HCT116 (cell line): Measurements from ENCODE around the gene SLC7A1. TPM values are rescaled to one million over a fixed set of nuclear protein-coding genes. Genes with fewer than 3 reads are reported as not detected.

Source experiments
- ATAC-seq: fragments of 200-7000 bp; cut with Tn5 transposase; 2 replicates; pipeline ENCODE4 v1.9.1; 2020; ENCODE audit warnings: mild to moderate bottlenecking, moderate library complexity
- BruUV-seq: library from RNA; stranded (reverse); fragments of 400-500 nt; replicated peaks from 2 replicates; lab custom pipeline; 2021; lab: Mats Ljungman, UMichigan
- CTCF ChIA-PET: fragments of 300-600 bp; sonication (Branson Sonifier 250); formaldehyde crosslinking; loops from one replicate; lab custom pipeline; 2021; ENCODE audit warnings: antibody characterized with exemption; lab: Charles Lee
- POLR2A ChIA-PET: fragments of 300-600, 350-600 bp; sonication (Branson Sonifier 250); formaldehyde crosslinking; loops from one replicate; lab custom pipeline; 2021; ENCODE audit warnings: antibody characterized with exemption; lab: Charles Lee
- RAD21 ChIA-PET, 2 experiments: fragments of 300-600 bp; sonication (Branson Sonifier 250); formaldehyde crosslinking; loops; one replicate each; lab custom pipeline; 2023; ENCODE audit warnings: low total read pairs in 2 of 2; ENCODE audit not compliant: uncharacterized antibody in 2 of 2, unreplicated experiment in 2 of 2, low non-redundant PET in 1 of 2; lab: Charles Lee
- DNase-seq: peaks from one replicate; pipeline ENCODE4 v3.0.0-alpha.2; 2010; ENCODE audit warnings: low read depth, low spot score
- H2AFZ ChIP-seq: fragments of 200-600 bp; shearing (Covaris generic), sonication (generic); 2 replicates; pipeline ENCODE4 v1.6.1; 2017; ENCODE audit warnings: low read depth, mixed run types, mixed read lengths, antibody characterized with exemption, low read length; ENCODE audit not compliant: poor library complexity, severe bottlenecking
- H3K27ac ChIP-seq: 2 replicates; pipeline ENCODE4 v1.5.1; 2012; ENCODE audit warnings: low read depth, low read length
- H3K27me3 ChIP-seq: fragments of 200-600 bp; sonication (generic); 2 replicates; pipeline ENCODE4 v1.6.1; 2016; ENCODE audit warnings: mixed run types, low read length, mixed read lengths; ENCODE audit not compliant: insufficient read depth
- H3K36me3 ChIP-seq, 2 experiments: fragments of 200-500 bp in 1 of 2; fragments of 200-600 bp in 1 of 2; sonication (Bioruptor generic) in 1 of 2; sonication (generic) in 1 of 2; 2 replicates each; pipeline versions ENCODE4 v1.5.1 to v1.6.1; 2014 to 2016; ENCODE audit warnings: low read length in 2 of 2, inconsistent platforms in 1 of 2, mixed read lengths in 1 of 2, mixed run types in 1 of 2; ENCODE audit not compliant: insufficient read depth in 2 of 2, control insufficient read depth in 1 of 2
- H3K4me1 ChIP-seq, 2 experiments: fragments of 200-600 bp in 1 of 2; sonication (generic) in 1 of 2; 2 replicates each; pipeline versions ENCODE4 v1.5.1 to v1.6.1; 2012 to 2017; ENCODE audit warnings: low read length in 2 of 2, inconsistent platforms in 1 of 2, mild to moderate bottlenecking in 1 of 2, mixed read lengths in 1 of 2, mixed run types in 1 of 2, moderate library complexity in 1 of 2; ENCODE audit not compliant: insufficient read depth in 2 of 2, control insufficient read depth in 1 of 2
- H3K4me2 ChIP-seq: fragments of 200-600 bp; sonication (generic); 2 replicates; pipeline ENCODE4 v1.6.1; 2017; ENCODE audit warnings: mixed run types, low read length, mixed read lengths
- H3K4me3 ChIP-seq, 2 experiments: fragments of 200-600 bp in 1 of 2; sonication (generic) in 1 of 2; replicated peaks in 1 of 2; 2 replicates each; pipeline ENCODE4 v1.5.1; 2011 to 2016; ENCODE audit warnings: low read length in 2 of 2, control low read depth in 1 of 2, low read depth in 1 of 2, mild to moderate bottlenecking in 1 of 2, mixed read lengths in 1 of 2, mixed run types in 1 of 2
- H3K79me2 ChIP-seq: fragments of 200-600 bp; sonication (generic); 2 replicates; pipeline ENCODE4 v1.6.1; 2017; ENCODE audit warnings: mild to moderate bottlenecking, mixed run types, low read length, moderate library complexity, mixed read lengths; ENCODE audit not compliant: insufficient read depth
- H3K9ac ChIP-seq: fragments of 200-600 bp; sonication (generic); 2 replicates; pipeline ENCODE4 v1.6.1; 2016; ENCODE audit warnings: low read length, mixed read lengths
- H3K9me2 ChIP-seq: fragments of 200-600 bp; sonication (generic), shearing (Covaris generic); 2 replicates; pipeline ENCODE4 v1.6.1; 2017; ENCODE audit warnings: mixed run types, mild to moderate bottlenecking, moderate library complexity; ENCODE audit not compliant: insufficient read depth
- H3K9me3 ChIP-seq, 2 experiments: fragments of 200-500 bp in 1 of 2; fragments of 200-600 bp in 1 of 2; sonication (Bioruptor generic) in 1 of 2; sonication (generic) in 1 of 2; 2 replicates each; pipeline ENCODE4 v1.6.1; 2014 to 2017; ENCODE audit warnings: low read length in 2 of 2, mixed read lengths in 2 of 2, inconsistent platforms in 1 of 2, low read depth in 1 of 2, mild to moderate bottlenecking in 1 of 2, mixed run types in 1 of 2, moderate library complexity in 1 of 2; ENCODE audit not compliant: control insufficient read depth in 1 of 2, insufficient read depth in 1 of 2
- H4K20me1 ChIP-seq: fragments of 200-600 bp; sonication (generic), shearing (Covaris generic); 2 replicates; pipeline ENCODE4 v1.6.1; 2017; ENCODE audit warnings: mixed run types, mild to moderate bottlenecking, moderate library complexity; ENCODE audit not compliant: insufficient read depth
- CBX3 ChIP-seq: IDR thresholded peaks from 2 replicates; pipeline ENCODE4 v1.6.1; 2012; ENCODE audit warnings: low read depth
- CEBPB ChIP-seq: IDR thresholded peaks from 2 replicates; pipeline ENCODE4 v1.6.1; 2012; ENCODE audit warnings: low read depth
- EGR1 ChIP-seq: IDR thresholded peaks from 2 replicates; pipeline ENCODE4 v1.6.1; 2012; ENCODE audit warnings: low read depth
- ELF1 ChIP-seq: IDR thresholded peaks from 2 replicates; pipeline ENCODE4 v1.6.1; 2012; ENCODE audit warnings: low read depth, borderline replicate concordance
- POLR2AphosphoS5 ChIP-seq: IDR thresholded peaks from 2 replicates; pipeline ENCODE4 v1.6.1; 2011; ENCODE audit warnings: mild to moderate bottlenecking, low read depth, low read length, moderate library complexity
- SIN3A ChIP-seq: IDR thresholded peaks from 2 replicates; pipeline ENCODE4 v1.6.1; 2012; ENCODE audit warnings: low read depth
- SP1 ChIP-seq: IDR thresholded peaks from 2 replicates; pipeline ENCODE4 v1.6.1; 2012; ENCODE audit warnings: low read depth
- TCF7L2 ChIP-seq: IDR thresholded peaks from 2 replicates; pipeline ENCODE4 v1.7.0; 2011; ENCODE audit warnings: borderline replicate concordance, inconsistent platforms; ENCODE audit not compliant: insufficient read depth, insufficient read length; ENCODE audit errors: extremely low read depth
- ZNF274 ChIP-seq: fragments of 200-500 bp; sonication (Bioruptor generic); IDR thresholded peaks from 2 replicates; pipeline ENCODE4 v1.6.1; 2014; ENCODE audit warnings: mild to moderate bottlenecking, low read depth, low read length, inconsistent platforms
- intact Hi-C: fragments of 100-400 bp; cut with micrococcal nuclease; formaldehyde crosslinking; loops from 2 replicates; pipeline ENCODE4 v1.10.0; 2022
- total RNA-seq: library from RNA; stranded (reverse); gene quantifications from one replicate; pipeline ENCODE4 v1.2.1, GENCODE V29; 2021; ENCODE audit not compliant: unreplicated experiment
- TF ChIP-seq, protein P1 (sequence below): IDR thresholded peaks from 2 replicates; pipeline ENCODE4 v1.6.1; 2012; ENCODE audit warnings: low read depth
- TF ChIP-seq, protein P2 (sequence below): IDR thresholded peaks from 2 replicates; pipeline ENCODE4 v1.6.1; 2012
- TF ChIP-seq, protein P3 (sequence below), 3 experiments: fragments of 200-600 bp in 1 of 3; sonication (generic) in 1 of 3; IDR thresholded peaks in 2 of 3; conservative IDR thresholded peaks in 1 of 3; 2 replicates each; pipeline ENCODE4 v1.5.1; 2012 to 2017; ENCODE audit warnings: low read depth in 2 of 3, low read length in 2 of 3, antibody characterized with exemption in 1 of 3, borderline replicate concordance in 1 of 3, control low read depth in 1 of 3, mild to moderate bottlenecking in 1 of 3, mixed read lengths in 1 of 3, mixed run types in 1 of 3, moderate library complexity in 1 of 3; ENCODE audit not compliant: insufficient read depth in 1 of 3

The SLC7A1 gene
- total RNA-seq, 1 experiment from 2014 or later, result 124 TPM

DNA sequence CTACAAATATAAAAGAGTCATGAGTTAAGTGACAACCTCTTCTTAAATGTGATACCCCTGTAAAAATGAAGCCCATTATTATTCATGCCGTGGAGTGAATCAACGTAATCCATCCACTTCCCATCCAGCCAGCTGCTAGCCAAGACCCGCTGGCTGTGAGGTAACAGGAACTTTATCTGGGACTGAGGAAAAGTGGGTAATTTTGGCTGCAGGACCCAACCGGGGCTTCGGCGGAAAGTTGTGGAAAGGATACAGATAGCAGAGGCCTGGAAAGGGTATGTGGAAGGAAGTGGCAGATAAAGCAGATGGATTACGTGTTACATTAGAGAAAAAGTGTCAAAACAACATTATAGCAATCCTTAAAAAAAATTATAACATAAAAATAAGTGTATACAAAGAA is 48.3 kb downstream of the SLC7A1 start (continued):
- TF ChIP-seq, protein P1, sequence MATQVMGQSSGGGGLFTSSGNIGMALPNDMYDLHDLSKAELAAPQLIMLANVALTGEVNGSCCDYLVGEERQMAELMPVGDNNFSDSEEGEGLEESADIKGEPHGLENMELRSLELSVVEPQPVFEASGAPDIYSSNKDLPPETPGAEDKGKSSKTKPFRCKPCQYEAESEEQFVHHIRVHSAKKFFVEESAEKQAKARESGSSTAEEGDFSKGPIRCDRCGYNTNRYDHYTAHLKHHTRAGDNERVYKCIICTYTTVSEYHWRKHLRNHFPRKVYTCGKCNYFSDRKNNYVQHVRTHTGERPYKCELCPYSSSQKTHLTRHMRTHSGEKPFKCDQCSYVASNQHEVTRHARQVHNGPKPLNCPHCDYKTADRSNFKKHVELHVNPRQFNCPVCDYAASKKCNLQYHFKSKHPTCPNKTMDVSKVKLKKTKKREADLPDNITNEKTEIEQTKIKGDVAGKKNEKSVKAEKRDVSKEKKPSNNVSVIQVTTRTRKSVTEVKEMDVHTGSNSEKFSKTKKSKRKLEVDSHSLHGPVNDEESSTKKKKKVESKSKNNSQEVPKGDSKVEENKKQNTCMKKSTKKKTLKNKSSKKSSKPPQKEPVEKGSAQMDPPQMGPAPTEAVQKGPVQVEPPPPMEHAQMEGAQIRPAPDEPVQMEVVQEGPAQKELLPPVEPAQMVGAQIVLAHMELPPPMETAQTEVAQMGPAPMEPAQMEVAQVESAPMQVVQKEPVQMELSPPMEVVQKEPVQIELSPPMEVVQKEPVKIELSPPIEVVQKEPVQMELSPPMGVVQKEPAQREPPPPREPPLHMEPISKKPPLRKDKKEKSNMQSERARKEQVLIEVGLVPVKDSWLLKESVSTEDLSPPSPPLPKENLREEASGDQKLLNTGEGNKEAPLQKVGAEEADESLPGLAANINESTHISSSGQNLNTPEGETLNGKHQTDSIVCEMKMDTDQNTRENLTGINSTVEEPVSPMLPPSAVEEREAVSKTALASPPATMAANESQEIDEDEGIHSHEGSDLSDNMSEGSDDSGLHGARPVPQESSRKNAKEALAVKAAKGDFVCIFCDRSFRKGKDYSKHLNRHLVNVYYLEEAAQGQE, result no peak
- TF ChIP-seq POLR2AphosphoS5, result no peak

DNA sequence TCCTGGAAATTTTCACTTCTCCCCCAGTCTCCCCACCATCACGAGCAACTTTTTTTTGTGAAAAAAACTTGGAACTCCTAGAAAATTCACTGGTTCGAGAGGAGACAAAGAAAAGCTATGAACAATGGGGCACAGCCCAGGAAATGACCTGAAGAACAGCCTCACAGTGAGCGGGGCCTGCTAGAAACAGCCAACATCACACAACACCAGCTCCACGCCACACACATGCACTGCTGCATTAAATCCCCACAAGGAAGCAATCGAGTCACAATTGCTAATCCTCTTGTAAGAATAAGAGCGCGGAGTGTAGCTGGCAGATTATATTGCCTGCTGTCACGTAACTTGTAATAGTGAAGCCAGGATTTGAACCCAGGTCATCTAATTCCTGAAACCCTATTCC is 48.8 kb downstream of the SLC7A1 start:
- POLR2A ChIA-PET, result no interaction called here
- Histone ChIP-seq H4K20me1 (no peaks in the 10 kb centered on the region), H3K36me3 (peaks cover 4 to 17% of the 10 kb centered on the region in 2 experiments), H2AFZ (no peak overlapping the region), H3K27ac (no peak overlapping the region), H3K9ac (no peak overlapping the region), H3K9me2 (no peaks in the 10 kb centered on the region), H3K9me3 (no peaks in the 10 kb centered on the region), H3K27me3 (no peaks in the 10 kb centered on the region), H3K4me2 (no peak overlapping the region), H3K4me3 (no peak overlapping the region), H3K4me1 (no peaks in the 10 kb centered on the region), H3K79me2 (peaks cover 94% of the 10 kb centered on the region)
- BruUV-seq, result no TSS peak
- RAD21 ChIA-PET, result no interaction called here
- TF ChIP-seq, protein P2, sequence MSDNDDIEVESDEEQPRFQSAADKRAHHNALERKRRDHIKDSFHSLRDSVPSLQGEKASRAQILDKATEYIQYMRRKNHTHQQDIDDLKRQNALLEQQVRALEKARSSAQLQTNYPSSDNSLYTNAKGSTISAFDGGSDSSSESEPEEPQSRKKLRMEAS, result no peak
- TF ChIP-seq ZNF274, result no peak
- TF ChIP-seq CBX3, result no peak
- TF ChIP-seq POLR2AphosphoS5, result no peak
- TF ChIP-seq SIN3A, result no peak
- no peak for TF ChIP-seq TCF7L2
- TF ChIP-seq SP1, result no peak
- TF ChIP-seq, protein P1, result no peak
- TF ChIP-seq ELF1, result no peak
- TF ChIP-seq CEBPB, result no peak
- TF ChIP-seq, protein P3, sequence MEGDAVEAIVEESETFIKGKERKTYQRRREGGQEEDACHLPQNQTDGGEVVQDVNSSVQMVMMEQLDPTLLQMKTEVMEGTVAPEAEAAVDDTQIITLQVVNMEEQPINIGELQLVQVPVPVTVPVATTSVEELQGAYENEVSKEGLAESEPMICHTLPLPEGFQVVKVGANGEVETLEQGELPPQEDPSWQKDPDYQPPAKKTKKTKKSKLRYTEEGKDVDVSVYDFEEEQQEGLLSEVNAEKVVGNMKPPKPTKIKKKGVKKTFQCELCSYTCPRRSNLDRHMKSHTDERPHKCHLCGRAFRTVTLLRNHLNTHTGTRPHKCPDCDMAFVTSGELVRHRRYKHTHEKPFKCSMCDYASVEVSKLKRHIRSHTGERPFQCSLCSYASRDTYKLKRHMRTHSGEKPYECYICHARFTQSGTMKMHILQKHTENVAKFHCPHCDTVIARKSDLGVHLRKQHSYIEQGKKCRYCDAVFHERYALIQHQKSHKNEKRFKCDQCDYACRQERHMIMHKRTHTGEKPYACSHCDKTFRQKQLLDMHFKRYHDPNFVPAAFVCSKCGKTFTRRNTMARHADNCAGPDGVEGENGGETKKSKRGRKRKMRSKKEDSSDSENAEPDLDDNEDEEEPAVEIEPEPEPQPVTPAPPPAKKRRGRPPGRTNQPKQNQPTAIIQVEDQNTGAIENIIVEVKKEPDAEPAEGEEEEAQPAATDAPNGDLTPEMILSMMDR (IDR thresholded peaks at IDR 0.05 in 2 of 3, conservative IDR thresholded peaks at IDR 0.05 in 1 of 3; ENCODE audit: borderline replicate concordance in 1 of 3, insufficient read depth in 1 of 3, low read depth in 2 of 3, low read length in 2 of 3), result no peak
- TF ChIP-seq EGR1, result no peak
- no peak for ATAC-seq
- intact Hi-C loops, result no loop called here
- CTCF ChIA-PET, result no interaction called here
- DNase-seq, result no peak
